GM18526 (cell line): Measurements from ENCODE around the gene PROM1.

ENCODE experiments used
- POLR2A ChIP-seq: IDR thresholded peaks from 3 replicates; pipeline ENCODE4 v1.6.1; 2011; ENCODE audit not compliant: insufficient read length; ENCODE audit errors: extremely low read depth

The PROM1 gene

DNA sequence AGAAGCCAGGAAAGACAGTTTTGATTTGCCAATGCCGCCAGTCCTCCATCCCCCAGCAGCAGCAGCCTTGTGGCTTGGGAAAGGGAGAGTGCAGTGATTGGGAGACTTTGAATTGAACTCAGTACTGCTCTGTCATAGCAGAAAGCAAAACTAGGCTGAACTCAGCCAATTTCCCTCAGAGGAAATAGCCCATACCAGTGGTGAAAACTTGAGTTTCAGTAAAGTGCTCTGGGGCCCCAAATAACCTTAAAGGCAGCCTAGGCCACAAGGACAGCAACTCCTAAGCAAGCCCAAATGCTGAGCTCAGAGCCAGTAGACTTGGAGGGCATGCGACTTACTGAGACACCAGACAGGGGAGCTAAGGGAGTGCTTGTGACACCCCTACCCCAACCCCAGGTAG is 2.0 kb upstream of the PROM1 start:
- no peak for TF ChIP-seq POLR2A

GRCh38 chr4:16082426-16083240 is 1.2 kb downstream of the PROM1 start:
- TF ChIP-seq POLR2A: no peak

- no peak for TF ChIP-seq POLR2A
Observed at GRCh38 chr4:16082041-16082425, 1.8 kb downstream of the PROM1 start.

- no peak for TF ChIP-seq POLR2A
Observed at GRCh38 chr4:16079046-16079445, 4.8 kb downstream of the PROM1 start.

DNA sequence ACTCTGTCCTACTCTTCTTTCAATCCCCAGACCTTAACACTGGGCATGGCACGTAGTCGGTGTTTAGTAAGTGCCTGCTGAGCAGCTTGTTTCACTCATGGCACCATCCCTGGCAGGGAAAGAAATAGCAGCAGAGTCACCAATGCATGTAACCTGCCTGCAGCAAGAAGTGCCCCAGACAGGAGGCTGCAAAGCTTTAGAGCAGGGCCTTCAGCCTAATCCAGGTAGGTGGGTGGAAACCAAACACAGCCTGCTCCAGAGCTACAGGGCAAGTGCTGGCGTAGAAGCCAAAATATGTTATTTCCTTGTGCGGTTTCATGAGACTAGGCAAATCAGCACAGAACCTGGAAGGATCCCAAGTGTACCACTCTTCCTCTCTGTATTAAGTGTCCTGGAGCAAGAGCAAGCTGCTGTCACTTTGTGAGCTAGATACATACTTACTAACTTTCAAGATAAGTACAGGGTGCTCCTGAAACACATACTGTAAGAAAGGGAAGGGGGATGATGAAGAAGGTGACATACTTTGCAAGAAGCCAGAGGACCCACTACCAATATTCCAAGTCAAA is 5.5 kb downstream of the PROM1 start:
- no peak for TF ChIP-seq POLR2A

DNA sequence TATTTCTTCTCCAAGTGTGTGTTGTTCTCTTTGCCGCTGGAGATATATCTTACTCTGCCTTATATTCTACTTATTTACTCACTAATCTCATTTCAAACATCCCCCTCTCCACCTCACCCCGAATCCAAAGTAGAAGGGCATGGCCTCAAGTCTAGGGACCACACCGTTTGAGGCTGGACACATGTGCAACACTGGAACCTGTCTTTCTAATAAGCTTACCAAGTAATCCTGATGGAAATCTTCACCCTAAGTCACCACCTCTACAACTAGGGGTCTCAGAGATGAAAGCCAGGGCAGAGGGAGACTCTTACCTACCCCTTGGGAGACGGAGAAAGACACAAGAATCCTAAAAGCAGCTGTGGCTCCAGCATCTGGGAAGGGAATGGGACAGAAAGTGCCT is 6.0 kb downstream of the PROM1 start:
- no peak for TF ChIP-seq POLR2A

- no peak for TF ChIP-seq POLR2A
Observed at GRCh38 chr4:16075975-16076757, 7.7 kb downstream of the PROM1 start.

DNA sequence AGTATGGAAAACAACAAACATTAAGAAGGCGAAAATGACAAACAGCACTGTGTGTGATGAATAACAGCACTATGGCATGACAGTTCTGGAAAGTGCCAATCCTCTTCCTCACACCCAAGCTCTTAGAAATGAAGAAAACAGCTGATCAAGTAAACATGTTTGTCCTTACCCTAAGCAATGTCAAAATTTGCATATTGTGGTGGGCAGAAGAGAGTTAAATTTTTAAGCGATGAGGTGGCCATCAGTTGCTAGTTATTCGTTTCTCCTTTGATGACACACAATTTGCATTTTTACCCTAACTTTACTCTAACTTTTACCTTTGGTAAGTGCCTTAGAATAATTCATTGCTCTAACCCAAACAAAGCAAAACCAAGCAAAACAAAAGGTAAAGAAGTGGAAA is 8.8 kb downstream of the PROM1 start:
- no peak for TF ChIP-seq POLR2A

GRCh38 chr4:16072168-16072567 is 11.7 kb downstream of the PROM1 start:
- no peak for TF ChIP-seq POLR2A

GRCh38 chr4:16070203-16070602 is 13.6 kb downstream of the PROM1 start:
- TF ChIP-seq POLR2A: no peak

DNA sequence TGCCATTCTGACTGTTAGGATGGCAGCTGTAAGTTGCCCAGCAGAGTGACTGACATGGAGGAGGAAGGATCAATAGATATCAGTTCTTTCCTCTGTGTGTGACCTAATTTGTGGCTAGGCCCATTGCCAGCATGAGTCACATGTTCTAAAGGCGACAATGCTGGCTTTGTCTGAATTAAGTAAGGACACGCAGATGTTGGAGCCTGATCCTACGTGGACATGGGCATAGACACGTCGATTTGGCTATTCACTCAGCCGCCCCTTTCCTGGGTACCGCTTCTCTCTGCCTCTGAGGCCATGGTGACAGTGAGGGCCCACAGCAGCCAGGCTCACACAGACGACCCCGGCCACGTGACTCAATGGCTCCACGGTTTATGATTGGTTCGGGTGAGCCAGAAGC is 16.3 kb downstream of the PROM1 start:
- TF ChIP-seq POLR2A: no peak

- no peak for TF ChIP-seq POLR2A
Observed at GRCh38 chr4:16066586-16067128, 17.2 kb downstream of the PROM1 start.

- no peak for TF ChIP-seq POLR2A
Observed at GRCh38 chr4:16065066-16065465, 18.8 kb downstream of the PROM1 start.

DNA sequence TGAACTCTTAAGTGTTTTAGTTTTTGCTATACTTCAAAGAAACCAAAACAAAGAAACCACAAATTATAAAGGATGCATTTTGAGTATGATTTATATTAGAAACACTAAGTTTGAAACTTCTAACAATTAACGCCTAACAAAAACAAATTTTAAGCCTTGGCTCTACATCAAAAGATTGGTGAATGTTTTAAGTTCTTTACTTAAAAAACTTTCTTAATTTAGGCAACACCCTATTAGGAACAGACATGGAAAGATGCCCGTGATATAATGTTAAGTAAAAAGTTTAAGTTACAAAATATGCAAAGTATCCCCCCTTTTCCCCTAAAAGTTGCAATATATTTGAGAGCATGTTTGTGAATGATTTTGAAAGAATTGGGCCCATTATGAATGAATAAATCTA is 21.2 kb downstream of the PROM1 start:
- no peak for TF ChIP-seq POLR2A

DNA sequence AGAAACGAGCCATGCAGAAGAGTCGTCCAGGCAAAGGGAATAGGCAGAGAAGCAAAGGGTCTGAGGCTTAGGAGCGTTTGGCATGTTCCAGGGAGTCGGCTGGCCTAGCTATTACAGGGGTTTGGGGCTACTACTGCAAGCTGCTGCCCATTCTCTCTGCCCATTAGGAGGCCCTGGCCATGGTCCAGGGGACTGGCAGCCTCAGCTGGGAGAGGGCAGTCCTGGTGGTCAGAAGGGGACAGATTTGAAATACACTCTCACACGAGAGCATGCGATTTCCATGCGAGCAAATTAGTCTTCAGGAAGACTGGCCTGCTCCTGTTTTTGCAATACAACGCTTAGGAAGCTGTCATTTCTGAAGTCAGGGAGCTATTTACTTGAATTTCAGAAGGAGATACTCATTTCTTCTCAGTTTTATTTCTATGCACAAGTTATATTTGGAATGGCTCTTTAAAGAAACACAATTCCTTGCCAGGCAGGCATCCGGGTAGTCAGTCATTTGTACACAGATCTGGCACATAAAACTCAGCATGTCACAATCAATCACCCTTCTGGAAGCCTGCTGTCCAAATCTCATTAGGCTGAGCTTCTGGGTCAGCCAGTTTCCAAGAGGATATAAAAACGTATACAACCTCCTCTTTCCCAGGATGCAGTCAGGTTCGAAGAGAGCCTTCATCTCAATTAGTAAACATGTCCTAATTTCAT is 27.0 kb downstream of the PROM1 start:
- no peak for TF ChIP-seq POLR2A
